Left cardiac atrium (tissue), 4 donors: Measurements from ENCODE around the gene AMPD3. TPM values are rescaled to one million over a fixed set of nuclear protein-coding genes. Genes with fewer than 3 reads are reported as not detected.

Source experiments
- ATAC-seq, 2 donors: fragments of 200-7000 bp; cut with Tn5 transposase; one replicate each; pipeline ENCODE4 v1.9.1; 2020; ENCODE audit warnings: mild to moderate bottlenecking in 2 of 2, moderate library complexity in 2 of 2
- DNase-seq: peaks from one replicate; pipeline ENCODE4 v3.0.0-alpha.2; 2020
- intact Hi-C, 2 donors: fragments of 100-400 bp; cut with DNase I; formaldehyde crosslinking; loops; one replicate each; pipeline versions ENCODE4 v1.14.1 to v1.15.1; 2022 to 2023
- long read RNA-seq: library from polyadenylated mRNA; unstranded; transcript quantifications from one replicate; pipeline ENCODE4 v2.0.0, GENCODE V29; 2021
- total RNA-seq, 2 donors: library from RNA; stranded (reverse); fragmentation: NEBNext Ultra II Directional; extraction: Animal tissue kit (Norgen Biotek cat#: 25700); gene quantifications; one replicate each; pipeline ENCODE4 v1.2.1, GENCODE V29; 2021
- donor health status: DM: no; HTN: yes; CAD: no.
- donor health status: DM: no; HTN: yes; CAD: no; lungs with severe emphysema.
- donor health status: DM: yes; HTN: yes; CAD: no.
- donor health status: Dilated cardiomyopathy.

The AMPD3 gene
- total RNA-seq: 1 to 10 TPM; 4.4 to 4.7 TPM
- long read RNA-seq, partial matches to known transcripts: 5 of 5 reads
- long read RNA-seq, other reads (novel, unspliced or antisense): 0 of 5 reads

GRCh38 chr11:10454878-10455631 is at the start of gene AMPD3:
AMPD3 (plus strand) TSS chr11:10455264; CDS start chr11:10461520, 6,256 bp downstream.
- intact Hi-C loops: no loop called here
- DNase-seq (no peak), ATAC-seq (no peak)

- DNase-seq: peak; percentile 77
- intact Hi-C loops: loop anchor here in 1 of 2 donors (10.0 kb wide), 1 partner anchor 249 kb away; no protein-coding TSS in a partner anchor
- ATAC-seq: peak; percentile 93
These were observed 49.0 kb upstream of the AMPD3 start for GRCh38 chr11:10405865-10406592.

- intact Hi-C loops: loop anchor here in 1 of 2 donors (10.0 kb wide), 1 partner anchor 248 kb away; no protein-coding TSS in a partner anchor
- peak in 1 of 2 donors; percentile 59 for ATAC-seq
- DNase-seq: no peak
These were observed 48.0 kb upstream of the AMPD3 start for GRCh38 chr11:10407055-10407454.

GRCh38 chr11:10407749-10408685 is 47.0 kb upstream of the AMPD3 start:
- DNase-seq (peak; percentile 60), ATAC-seq (peak; percentile 51 to 77)

GRCh38 chr11:10409207-10409661 is 45.8 kb upstream of the AMPD3 start:
- DNase-seq (no peak), ATAC-seq (no peak)
- intact Hi-C loops: loop anchor here in 1 of 2 donors (2.0 to 10.0 kb wide), 2 partner anchors 246 to 322 kb away; no protein-coding TSS in a partner anchor

More at GRCh38 chr11:10407749-10408685, 47.0 kb upstream of the AMPD3 start:
- intact Hi-C loops: loop anchor here in 1 of 2 donors (2.0 to 10.0 kb wide), 2 partner anchors 247 to 323 kb away; no protein-coding TSS in a partner anchor

- ATAC-seq: no peak
- no peak for DNase-seq
- intact Hi-C loops: loop anchor here in 1 of 2 donors (5.0 kb wide), 1 partner anchor 322 kb away; no protein-coding TSS in a partner anchor
These were observed 44.8 kb upstream of the AMPD3 start for GRCh38 chr11:10410106-10410843.

GRCh38 chr11:10410844-10411200 is 44.2 kb upstream of the AMPD3 start:
- intact Hi-C loops: loop anchor here in 1 of 2 donors (5.0 kb wide), 1 partner anchor 321 kb away; no protein-coding TSS in a partner anchor
- no peak for DNase-seq
- no peak for ATAC-seq

GRCh38 chr11:10412266-10412665 is 42.8 kb upstream of the AMPD3 start:
- DNase-seq (no peak), ATAC-seq (no peak)
- intact Hi-C loops: loop anchor here in 1 of 2 donors (5.0 kb wide), 1 partner anchor 320 kb away; no protein-coding TSS in a partner anchor

- DNase-seq (no peak), ATAC-seq (peak; percentile 33 to 45)
- intact Hi-C loops: loop anchor here in 1 of 2 donors (5.0 kb wide), 1 partner anchor 319 kb away; no protein-coding TSS in a partner anchor
These were observed 41.8 kb upstream of the AMPD3 start for GRCh38 chr11:10413268-10413667.

GRCh38 chr11:10414181-10414580 is 40.9 kb upstream of the AMPD3 start:
- intact Hi-C loops: loop anchor here in 1 of 2 donors (5.0 kb wide), 1 partner anchor 318 kb away; no protein-coding TSS in a partner anchor
- DNase-seq: no peak
- peak; percentile 32 to 33 for ATAC-seq

- peak; percentile 73 to 79 for ATAC-seq
- intact Hi-C loops: loop anchor here in 1 of 2 donors (5.0 kb wide), 1 partner anchor 318 kb away; no protein-coding TSS in a partner anchor
- peak; percentile 49 for DNase-seq
These were observed 40.4 kb upstream of the AMPD3 start for GRCh38 chr11:10414659-10415058.

- no peak for ATAC-seq
- no peak for DNase-seq
- intact Hi-C loops: no loop called here
These were observed 39.2 kb upstream of the AMPD3 start for GRCh38 chr11:10415817-10416392.

- intact Hi-C loops: no loop called here
- no peak for ATAC-seq
- DNase-seq: no peak
These were observed 36.7 kb upstream of the AMPD3 start for GRCh38 chr11:10418259-10418949.

GRCh38 chr11:10418950-10419310 is 36.1 kb upstream of the AMPD3 start:
- ATAC-seq: no peak
- intact Hi-C loops: no loop called here
- DNase-seq: no peak

- no peak for ATAC-seq
- intact Hi-C loops: no loop called here
These were observed 28.6 kb upstream of the AMPD3 start for GRCh38 chr11:10426475-10426874.

GRCh38 chr11:10428453-10428852 is 26.6 kb upstream of the AMPD3 start:
- intact Hi-C loops: no loop called here
- DNase-seq: no peak
- no peak for ATAC-seq

More at GRCh38 chr11:10426475-10426874, 28.6 kb upstream of the AMPD3 start:
- no peak for DNase-seq

GRCh38 chr11:10429526-10429925 is 25.5 kb upstream of the AMPD3 start:
- intact Hi-C loops: no loop called here
- ATAC-seq: no peak
- DNase-seq: no peak
